GM12878 (cell line): ENCODE data around the gene CLEC5A.

Experiments
- CBX5 ChIP-seq: sonication (generic); IDR thresholded peaks from 2 replicates; pipeline ENCODE4 v1.6.1; 2016; ENCODE audit warnings: low read depth, moderate library complexity, mild to moderate bottlenecking, inconsistent platforms
- POLR2A ChIP-seq: IDR thresholded peaks from 2 replicates; pipeline ENCODE4 v1.6.1; 2011; ENCODE audit warnings: low read depth, mild to moderate bottlenecking, low read length
- ZNF274 ChIP-seq: IDR thresholded peaks from one replicate; pipeline ENCODE4 v1.8.0; 2011; ENCODE audit not compliant: insufficient read length, insufficient read depth
- TF ChIP-seq, protein P1 (sequence below), 3 experiments: IDR thresholded peaks in 2 of 3; conservative IDR thresholded peaks in 1 of 3; 2 replicates each; pipeline ENCODE4 v1.5.1; 2011; ENCODE audit warnings: low read depth in 3 of 3, low read length in 3 of 3, mild to moderate bottlenecking in 3 of 3, control low read depth in 2 of 3, moderate library complexity in 2 of 3, inconsistent platforms in 1 of 3, mixed read lengths in 1 of 3; ENCODE audit not compliant: control insufficient read depth in 2 of 3, insufficient read depth in 1 of 3; ENCODE audit errors: extremely low read depth in 1 of 3

DNA sequence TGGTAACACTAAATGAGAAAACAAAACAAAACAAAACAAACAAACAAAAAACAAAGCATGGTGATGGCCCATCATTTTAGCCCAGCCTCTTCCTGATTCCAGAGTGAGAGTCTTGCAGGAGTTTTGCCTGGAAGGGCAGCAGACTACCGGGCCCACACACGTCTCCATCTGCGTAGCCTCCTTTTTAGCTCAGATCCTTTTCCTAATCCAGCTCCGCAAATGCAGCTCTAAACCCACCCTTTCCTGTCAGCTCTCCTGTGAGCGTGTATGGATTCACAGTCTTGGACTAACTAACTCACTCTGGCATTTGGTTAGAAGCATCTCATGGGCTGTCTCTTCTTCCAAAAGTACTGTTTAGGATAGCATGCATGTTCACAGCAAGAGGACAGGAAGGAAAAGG, 16.6 kb downstream of the CLEC5A start:
- TF ChIP-seq ZNF274: no peak
- TF ChIP-seq, protein P1, sequence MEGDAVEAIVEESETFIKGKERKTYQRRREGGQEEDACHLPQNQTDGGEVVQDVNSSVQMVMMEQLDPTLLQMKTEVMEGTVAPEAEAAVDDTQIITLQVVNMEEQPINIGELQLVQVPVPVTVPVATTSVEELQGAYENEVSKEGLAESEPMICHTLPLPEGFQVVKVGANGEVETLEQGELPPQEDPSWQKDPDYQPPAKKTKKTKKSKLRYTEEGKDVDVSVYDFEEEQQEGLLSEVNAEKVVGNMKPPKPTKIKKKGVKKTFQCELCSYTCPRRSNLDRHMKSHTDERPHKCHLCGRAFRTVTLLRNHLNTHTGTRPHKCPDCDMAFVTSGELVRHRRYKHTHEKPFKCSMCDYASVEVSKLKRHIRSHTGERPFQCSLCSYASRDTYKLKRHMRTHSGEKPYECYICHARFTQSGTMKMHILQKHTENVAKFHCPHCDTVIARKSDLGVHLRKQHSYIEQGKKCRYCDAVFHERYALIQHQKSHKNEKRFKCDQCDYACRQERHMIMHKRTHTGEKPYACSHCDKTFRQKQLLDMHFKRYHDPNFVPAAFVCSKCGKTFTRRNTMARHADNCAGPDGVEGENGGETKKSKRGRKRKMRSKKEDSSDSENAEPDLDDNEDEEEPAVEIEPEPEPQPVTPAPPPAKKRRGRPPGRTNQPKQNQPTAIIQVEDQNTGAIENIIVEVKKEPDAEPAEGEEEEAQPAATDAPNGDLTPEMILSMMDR (IDR thresholded peaks at IDR 0.05 in 2 of 3, conservative IDR thresholded peaks at IDR 0.05 in 1 of 3; ENCODE audit: control insufficient read depth in 2 of 3, extremely low read depth in 1 of 3, insufficient read depth in 1 of 3, low read depth in 3 of 3, low read length in 3 of 3): no peak
- TF ChIP-seq CBX5: no peak
- no peak for TF ChIP-seq POLR2A
